22Rv1 (cell line): ENCODE results near the gene FAM107B.

Source experiments
- H3K27ac ChIP-seq: fragments of 450-650 bp; 2 replicates; pipeline ENCODE4 v1.5.1; 2017
- ZFX ChIP-seq: fragments of 450-650 bp; IDR thresholded peaks from 2 replicates; pipeline ENCODE4 v1.6.1; 2017; ENCODE audit warnings: antibody characterized with exemption, borderline replicate concordance
- TF ChIP-seq, protein P1 (sequence below): fragments of 450-650 bp; IDR thresholded peaks from 2 replicates; pipeline ENCODE4 v1.5.1; 2017; ENCODE audit warnings: mild to moderate bottlenecking

FAM107B gene

GRCh38 chr10:14670551-14671240 lies 104.0 kb downstream of the FAM107B start:
- no peak overlapping the region for H3K27ac ChIP-seq
- TF ChIP-seq ZFX: no peak
- TF ChIP-seq, protein P1, sequence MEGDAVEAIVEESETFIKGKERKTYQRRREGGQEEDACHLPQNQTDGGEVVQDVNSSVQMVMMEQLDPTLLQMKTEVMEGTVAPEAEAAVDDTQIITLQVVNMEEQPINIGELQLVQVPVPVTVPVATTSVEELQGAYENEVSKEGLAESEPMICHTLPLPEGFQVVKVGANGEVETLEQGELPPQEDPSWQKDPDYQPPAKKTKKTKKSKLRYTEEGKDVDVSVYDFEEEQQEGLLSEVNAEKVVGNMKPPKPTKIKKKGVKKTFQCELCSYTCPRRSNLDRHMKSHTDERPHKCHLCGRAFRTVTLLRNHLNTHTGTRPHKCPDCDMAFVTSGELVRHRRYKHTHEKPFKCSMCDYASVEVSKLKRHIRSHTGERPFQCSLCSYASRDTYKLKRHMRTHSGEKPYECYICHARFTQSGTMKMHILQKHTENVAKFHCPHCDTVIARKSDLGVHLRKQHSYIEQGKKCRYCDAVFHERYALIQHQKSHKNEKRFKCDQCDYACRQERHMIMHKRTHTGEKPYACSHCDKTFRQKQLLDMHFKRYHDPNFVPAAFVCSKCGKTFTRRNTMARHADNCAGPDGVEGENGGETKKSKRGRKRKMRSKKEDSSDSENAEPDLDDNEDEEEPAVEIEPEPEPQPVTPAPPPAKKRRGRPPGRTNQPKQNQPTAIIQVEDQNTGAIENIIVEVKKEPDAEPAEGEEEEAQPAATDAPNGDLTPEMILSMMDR: no peak

GRCh38 chr10:14669576-14669975 lies 105.1 kb downstream of the FAM107B start:
- H3K27ac ChIP-seq: no peak overlapping the region
- TF ChIP-seq, protein P1: no peak
- no peak for TF ChIP-seq ZFX

- TF ChIP-seq ZFX: no peak
- H3K27ac ChIP-seq: 0 out of 2 replicates have a peak overlapping the region, but pooled peaks have one; percentile 4
These were observed 106.9 kb downstream of the FAM107B start for GRCh38 chr10:14667781-14668180.

DNA sequence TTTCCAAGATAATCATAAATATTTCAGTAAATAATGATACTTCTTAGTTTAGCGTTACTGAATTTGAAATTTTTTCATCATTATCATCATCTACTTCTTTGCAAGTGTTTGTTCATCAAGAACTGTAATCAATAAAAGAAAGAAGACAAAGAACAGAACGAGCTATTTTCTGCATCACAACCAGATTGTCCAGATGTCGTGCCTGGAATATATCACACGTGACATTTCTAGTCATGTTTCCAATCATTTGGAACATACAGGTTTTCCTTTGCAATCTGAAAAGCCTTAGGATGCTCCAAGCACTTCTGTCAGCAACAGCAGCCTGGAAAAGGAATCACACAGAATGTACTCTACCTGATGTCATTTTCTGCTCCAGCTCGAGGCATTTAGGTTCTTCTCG lies 107.4 kb downstream of the FAM107B start:
- 0 out of 2 replicates have a peak overlapping the region, but pooled peaks have one; percentile 4 for H3K27ac ChIP-seq
- TF ChIP-seq, protein P1: no peak
- no peak for TF ChIP-seq ZFX

- TF ChIP-seq, protein P1: no peak
- TF ChIP-seq ZFX: no peak
- H3K27ac ChIP-seq: 0 out of 2 replicates have a peak overlapping the region, but pooled peaks have one; percentile 4
These were observed 108.5 kb downstream of the FAM107B start for GRCh38 chr10:14665865-14666857.

DNA sequence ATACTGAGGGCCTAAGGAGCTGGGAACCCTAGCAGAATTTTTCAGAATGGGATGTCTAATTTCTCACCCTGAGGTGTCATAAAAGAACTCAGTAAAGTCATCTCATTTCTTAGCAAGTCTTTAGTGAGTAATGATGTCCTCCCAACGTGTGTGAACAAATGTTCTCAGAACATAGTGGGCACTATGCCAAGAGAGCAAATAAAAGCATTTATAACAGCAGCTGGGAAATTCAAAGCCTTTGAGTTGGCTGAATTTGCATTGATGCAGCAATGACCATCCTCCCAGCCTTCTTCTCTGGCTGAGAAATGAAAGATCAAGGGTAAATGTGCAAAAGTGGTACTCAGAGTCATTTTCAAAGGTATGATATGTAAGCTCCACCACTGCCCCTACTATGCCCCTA lies 109.4 kb downstream of the FAM107B start:
- no peak for TF ChIP-seq ZFX
- TF ChIP-seq, protein P1: no peak

DNA sequence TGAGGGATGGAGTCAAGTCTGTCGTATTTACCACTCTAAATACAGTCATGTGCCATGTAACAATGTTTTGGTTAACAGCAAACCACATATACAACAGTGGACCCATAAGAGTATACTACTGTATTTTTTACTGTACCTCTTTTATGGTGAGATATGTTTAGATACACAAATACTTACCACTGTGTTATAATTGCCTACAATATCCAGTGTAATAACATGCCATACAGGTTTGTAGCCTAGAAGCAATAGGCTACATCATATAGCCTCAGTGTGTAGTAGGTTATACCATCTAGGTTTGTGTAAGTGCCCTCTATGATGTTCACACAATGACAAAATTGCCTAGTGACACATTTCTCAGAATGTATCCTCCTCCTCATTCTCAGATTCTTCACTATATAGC lies 110.4 kb downstream of the FAM107B start:
- TF ChIP-seq, protein P1: no peak
- TF ChIP-seq ZFX: no peak
- no peak overlapping the region for H3K27ac ChIP-seq

More for the DNA sequence above, 109.4 kb downstream of the FAM107B start:
- no peak overlapping the region for H3K27ac ChIP-seq
